OCI-LY3 (cell line): ENCODE results near the gene SRCAP.

ENCODE experiments used
- EZH2phosphoT487 ChIP-seq: fragments of 200-600 bp; shearing (Covaris generic); IDR thresholded peaks from 2 replicates; pipeline ENCODE4 v1.6.1; 2018; ENCODE audit warnings: antibody characterized with exemption, mixed run types, low read depth
- TF ChIP-seq, protein P1 (sequence below): fragments of 200-600, 300-600 bp; sonication (generic); IDR thresholded peaks from 2 replicates; pipeline ENCODE4 v1.5.1; 2014; ENCODE audit warnings: antibody characterized with exemption, low read length, low read depth

DNA sequence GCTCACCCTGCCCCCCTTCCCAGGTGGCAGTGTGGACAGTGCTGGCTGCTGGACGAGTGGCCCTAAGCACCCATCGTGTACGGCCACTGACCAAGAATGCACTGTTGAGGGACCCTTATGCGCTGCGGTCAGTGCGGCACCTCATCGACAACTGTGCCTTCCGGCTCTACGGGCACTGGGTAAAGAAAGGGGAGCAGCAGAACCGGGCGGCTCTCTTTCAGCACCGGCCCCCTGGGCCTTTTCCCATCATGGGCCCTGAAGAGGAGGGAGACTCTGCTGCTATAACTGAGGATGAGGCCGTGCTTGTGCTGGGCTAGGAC lies 57.8 kb downstream of the SRCAP start:
- TF ChIP-seq, protein P1, sequence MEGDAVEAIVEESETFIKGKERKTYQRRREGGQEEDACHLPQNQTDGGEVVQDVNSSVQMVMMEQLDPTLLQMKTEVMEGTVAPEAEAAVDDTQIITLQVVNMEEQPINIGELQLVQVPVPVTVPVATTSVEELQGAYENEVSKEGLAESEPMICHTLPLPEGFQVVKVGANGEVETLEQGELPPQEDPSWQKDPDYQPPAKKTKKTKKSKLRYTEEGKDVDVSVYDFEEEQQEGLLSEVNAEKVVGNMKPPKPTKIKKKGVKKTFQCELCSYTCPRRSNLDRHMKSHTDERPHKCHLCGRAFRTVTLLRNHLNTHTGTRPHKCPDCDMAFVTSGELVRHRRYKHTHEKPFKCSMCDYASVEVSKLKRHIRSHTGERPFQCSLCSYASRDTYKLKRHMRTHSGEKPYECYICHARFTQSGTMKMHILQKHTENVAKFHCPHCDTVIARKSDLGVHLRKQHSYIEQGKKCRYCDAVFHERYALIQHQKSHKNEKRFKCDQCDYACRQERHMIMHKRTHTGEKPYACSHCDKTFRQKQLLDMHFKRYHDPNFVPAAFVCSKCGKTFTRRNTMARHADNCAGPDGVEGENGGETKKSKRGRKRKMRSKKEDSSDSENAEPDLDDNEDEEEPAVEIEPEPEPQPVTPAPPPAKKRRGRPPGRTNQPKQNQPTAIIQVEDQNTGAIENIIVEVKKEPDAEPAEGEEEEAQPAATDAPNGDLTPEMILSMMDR: no peak
- TF ChIP-seq EZH2phosphoT487: no peak
